Measurements from ENCODE around the gene SHBG.

GRCh38 chr17:7620835-7621234 is 9.1 kb upstream of the SHBG start:
- TF ChIP-seq CTCF (IDR thresholded peaks at IDR 0.05 in 2 of 3, conservative IDR thresholded peaks at IDR 0.05 in 1 of 3; ENCODE audit: control insufficient read depth in 2 of 3, extremely low read depth in 1 of 3, insufficient read depth in 1 of 3, low read depth in 3 of 3, low read length in 3 of 3) (no peak), JUND (IDR thresholded peaks at IDR 0.05; ENCODE audit: low read depth, low read length) (no peak), DPF2 (IDR thresholded peaks at IDR 0.05) (no peak), ZBED1 (IDR thresholded peaks at IDR 0.05; ENCODE audit: borderline replicate concordance) (no peak)
